Ovary (tissue), 3 donors: Measurements from ENCODE around the gene RASA3.

Source experiments
- CTCF ChIP-seq, 3 donors: fragments of 450-650 bp in 2 of 3; fragments of 200-600 bp in 1 of 3; IDR thresholded peaks; one replicate each; pipeline versions ENCODE4 v1.5.1 to v1.8.0; 2016 to 2022; ENCODE audit warnings: antibody characterized with exemption in 3 of 3, mild to moderate bottlenecking in 1 of 3
- POLR2A ChIP-seq: fragments of 450-650 bp; IDR thresholded peaks from one replicate; pipeline ENCODE4 v1.6.1; 2017; ENCODE audit warnings: antibody characterized with exemption, mild to moderate bottlenecking, moderate library complexity
- donor health status: DM: no; HTN: no; CAD: no.

- TF ChIP-seq CTCF (IDR thresholded peaks at IDR 0.05) = no peak
- no peak for TF ChIP-seq POLR2A
These were observed 18.3 kb downstream of the RASA3 start for GRCh38 chr13:114114006-114114640.
